IPS-15b (cell line): ENCODE measurements around the gene TTF1.

ENCODE experiments used
- H3K27me3 ChIP-seq: one replicate; pipeline ENCODE4 v1.6.1; 2013; ENCODE audit warnings: low read length; ENCODE audit not compliant: control insufficient read depth, insufficient read depth
- H3K36me3 ChIP-seq: one replicate; pipeline ENCODE4 v1.6.1; 2013; ENCODE audit warnings: low read length; ENCODE audit not compliant: control insufficient read depth, insufficient read depth
- H3K4me1 ChIP-seq: one replicate; pipeline ENCODE4 v1.6.1; 2013; ENCODE audit warnings: mild to moderate bottlenecking, low read length; ENCODE audit not compliant: control insufficient read depth, insufficient read depth
- H3K4me3 ChIP-seq: one replicate; pipeline ENCODE4 v1.5.1; 2013; ENCODE audit warnings: low read depth, low read length
- H3K9ac ChIP-seq: one replicate; pipeline ENCODE4 v1.6.1; 2013; ENCODE audit warnings: low read depth, mild to moderate bottlenecking, low read length
- H3K9me3 ChIP-seq: one replicate; pipeline ENCODE4 v1.6.1; 2013; ENCODE audit warnings: mild to moderate bottlenecking, low read length; ENCODE audit not compliant: control insufficient read depth, insufficient read depth

Gene TTF1

DNA sequence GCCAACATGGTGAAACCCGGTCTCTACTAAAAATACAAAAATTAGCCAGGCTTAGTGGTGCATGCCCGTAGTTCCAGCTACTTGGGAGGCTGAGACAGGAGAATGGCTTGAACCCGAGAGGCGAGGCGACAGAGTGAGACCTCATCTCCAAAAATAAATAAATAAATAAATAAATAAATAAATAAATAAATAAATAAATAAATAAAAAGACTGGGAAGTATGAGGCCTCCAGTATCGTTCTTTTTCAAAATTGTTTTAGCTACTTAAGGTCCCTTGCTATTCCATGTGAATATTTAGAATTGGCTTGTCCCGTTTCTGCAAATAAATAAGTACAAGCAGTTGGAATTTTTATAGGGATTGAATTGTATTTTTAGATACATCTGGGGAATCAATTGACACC lies 48.9 kb downstream of the TTF1 start:
- Histone ChIP-seq H3K4me3 (no peak overlapping the region), H3K36me3 (peaks cover 4% of the 10 kb centered on the region), H3K9ac (no peak overlapping the region), H3K27me3 (no peaks in the 10 kb centered on the region), H3K9me3 (no peaks in the 10 kb centered on the region), H3K4me1 (peaks cover 4% of the 10 kb centered on the region)

DNA sequence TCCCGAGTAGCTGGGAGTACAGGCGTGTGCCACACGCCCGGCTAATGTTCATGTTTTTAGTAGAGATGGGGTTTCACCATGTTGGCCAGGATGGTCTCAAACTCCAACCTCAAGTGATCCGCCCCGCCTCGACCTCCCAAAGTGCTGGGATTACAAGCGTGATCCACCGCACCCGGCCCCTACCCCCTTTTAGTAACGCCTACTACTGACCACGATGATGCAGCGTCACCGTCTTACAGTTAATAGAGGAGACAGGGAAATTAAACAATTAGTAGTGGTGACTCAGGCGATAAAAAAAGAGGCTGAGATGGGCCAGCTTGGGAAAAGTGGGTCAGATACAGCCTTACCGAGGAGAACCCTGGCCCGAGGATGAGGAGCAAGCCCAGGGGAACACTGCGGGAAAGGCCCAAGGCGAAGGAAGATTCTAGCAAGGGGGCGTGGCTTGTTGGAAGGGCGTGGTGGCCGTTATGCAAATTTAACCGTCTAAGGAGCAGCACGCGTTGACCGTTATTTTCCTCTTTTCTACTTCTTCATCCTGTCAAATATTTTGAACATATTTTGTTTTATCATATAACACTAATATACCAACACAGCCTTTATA lies 50.2 kb downstream of the TTF1 start:
- H3K27me3 ChIP-seq, result no peaks in the 10 kb centered on the region
- peaks cover 4% of the 10 kb centered on the region for H3K4me1 ChIP-seq
- H3K9ac ChIP-seq, result no peak overlapping the region

DNA sequence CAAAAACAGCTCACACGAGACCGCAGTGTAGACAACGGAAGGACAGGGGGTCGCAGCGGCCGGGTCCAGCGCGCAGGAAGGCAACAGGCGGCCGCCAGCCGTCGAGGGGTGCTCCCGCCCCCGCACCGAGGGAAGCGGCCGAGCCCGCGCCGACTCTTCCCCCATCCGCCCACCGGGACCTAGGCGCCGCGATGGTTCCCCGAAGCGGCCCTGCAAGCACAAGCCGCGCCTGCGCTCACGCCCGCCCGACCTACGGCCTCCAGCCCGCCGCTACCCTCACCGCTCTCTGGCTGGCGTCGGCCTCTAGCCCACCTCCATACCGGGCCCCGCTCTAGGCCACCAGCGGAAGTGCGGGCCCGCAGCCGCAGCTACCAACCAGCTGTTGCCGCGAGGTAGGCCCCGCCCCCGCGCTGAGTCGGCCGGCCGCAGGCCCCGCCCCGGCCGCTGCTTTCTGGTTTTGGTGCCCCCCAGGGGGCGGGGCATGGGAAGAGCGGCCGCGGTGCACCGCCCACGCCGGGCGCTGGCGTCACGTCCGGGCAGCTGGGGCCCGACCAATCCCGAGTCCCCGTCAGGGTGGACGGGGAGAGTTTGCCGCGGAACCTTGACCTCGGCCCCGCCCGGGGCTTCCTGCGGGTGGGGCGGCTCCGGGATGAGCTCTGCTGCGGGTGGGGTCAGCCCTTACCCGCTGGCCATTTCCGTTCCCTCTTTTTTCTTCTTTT lies 51.8 kb downstream of the TTF1 start, which contains the start of gene SETX:
SETX (minus strand) TSS at position 350 of the 719 bp plus-strand sequence. CDS start 5,558 bp downstream, outside the sequence.
- no peaks in the 10 kb centered on the region for H3K27me3 ChIP-seq
- H3K4me3 ChIP-seq, result peak within 1 kb of the TSS; percentile 92
- H3K36me3 ChIP-seq, result peaks cover 9% of the 10 kb centered on the region
- peaks cover 4% of the 10 kb centered on the region for H3K4me1 ChIP-seq
- peak within 1 kb of the TSS; percentile 93 for H3K9ac ChIP-seq
- H3K9me3 ChIP-seq, result no peaks in the 10 kb centered on the region

More for the DNA sequence above, 50.2 kb downstream of the TTF1 start:
- Histone ChIP-seq H3K36me3 (peaks cover 9% of the 10 kb centered on the region), H3K4me3 (no peak overlapping the region), H3K9me3 (no peaks in the 10 kb centered on the region)

DNA sequence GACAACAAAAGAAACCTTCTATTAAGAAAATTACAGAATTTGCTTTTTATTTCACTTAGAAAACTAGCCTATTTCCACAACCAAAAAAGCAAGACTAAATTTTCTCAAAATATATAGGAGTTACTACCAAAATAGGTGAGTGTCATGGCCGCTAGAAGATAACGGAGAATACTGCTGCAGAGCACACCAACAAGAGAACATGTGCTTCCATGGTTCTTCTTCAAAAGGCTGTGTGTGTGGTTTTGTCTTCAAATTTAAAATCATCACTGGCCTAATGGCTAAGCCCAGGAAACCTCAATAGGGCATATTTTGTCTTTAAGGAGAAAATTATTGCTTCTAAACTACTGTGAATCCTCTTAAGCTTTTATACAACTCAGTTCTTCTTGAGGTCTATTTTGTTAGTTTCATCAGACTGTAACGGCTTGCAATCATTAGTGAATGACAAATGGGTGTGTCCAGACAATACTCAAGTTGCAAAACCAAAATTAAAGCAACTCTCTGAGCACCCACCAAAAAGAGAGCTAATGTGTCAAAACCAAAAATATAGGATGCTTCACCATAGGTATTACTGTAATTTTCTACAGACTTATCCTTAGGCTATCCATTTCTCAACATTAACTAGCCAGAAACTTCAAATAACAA lies 55.1 kb downstream of the TTF1 start:
- Histone ChIP-seq H3K36me3 (peaks cover 20% of the 10 kb centered on the region), H3K4me3 (no peak overlapping the region), H3K9ac (no peak overlapping the region), H3K4me1 (peaks cover 4% of the 10 kb centered on the region), H3K27me3 (no peaks in the 10 kb centered on the region), H3K9me3 (no peaks in the 10 kb centered on the region)

DNA sequence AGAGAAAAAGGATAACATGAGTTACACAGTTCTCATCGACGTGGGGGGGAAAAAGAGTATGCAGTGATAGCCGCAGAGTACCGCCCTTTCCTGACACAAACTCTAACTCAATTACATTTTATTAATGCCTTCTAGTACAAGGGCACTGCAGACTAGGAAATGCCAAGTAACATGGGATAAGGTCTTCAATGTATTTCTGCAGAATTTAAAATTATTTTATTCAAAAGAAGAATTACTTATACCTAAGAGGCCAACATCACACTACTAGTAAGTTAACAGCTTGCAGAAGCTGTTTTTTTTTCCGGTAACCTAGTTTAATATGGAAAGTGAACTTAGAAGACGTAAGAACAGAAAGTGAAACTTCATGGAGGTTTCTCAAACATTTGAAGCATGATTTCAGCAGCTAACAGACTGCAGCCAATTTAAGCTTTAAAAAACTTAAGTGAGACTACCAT lies 55.8 kb downstream of the TTF1 start:
- H3K4me3 ChIP-seq, result no peak overlapping the region
- H3K9ac ChIP-seq, result no peak overlapping the region
- H3K4me1 ChIP-seq, result peaks cover 4% of the 10 kb centered on the region
- H3K27me3 ChIP-seq, result no peaks in the 10 kb centered on the region
- H3K36me3 ChIP-seq, result peaks cover 26% of the 10 kb centered on the region
- H3K9me3 ChIP-seq, result no peaks in the 10 kb centered on the region

DNA sequence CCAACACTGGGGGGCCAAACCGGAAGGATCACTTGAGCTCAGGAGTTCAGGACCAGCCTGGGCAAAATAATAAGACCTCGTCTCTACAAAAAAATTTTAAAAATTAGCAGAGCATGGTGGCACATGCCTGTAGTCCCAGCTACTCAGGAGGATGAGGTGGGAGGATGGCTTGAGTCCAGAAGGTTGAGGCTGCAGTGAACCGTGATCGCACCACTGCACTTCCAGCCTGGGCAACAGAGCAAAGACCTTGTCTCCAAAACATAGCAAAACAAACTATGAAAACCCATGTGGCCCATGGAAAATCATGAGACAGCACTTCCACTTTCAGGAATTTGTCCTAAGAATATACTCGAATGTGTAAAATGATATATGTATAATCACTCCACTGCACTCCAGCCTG lies 58.0 kb downstream of the TTF1 start:
- Histone ChIP-seq H3K9me3 (no peaks in the 10 kb centered on the region), H3K9ac (no peak overlapping the region), H3K4me3 (no peak overlapping the region), H3K36me3 (peaks cover 39% of the 10 kb centered on the region), H3K4me1 (peaks cover 3% of the 10 kb centered on the region), H3K27me3 (no peaks in the 10 kb centered on the region)

DNA sequence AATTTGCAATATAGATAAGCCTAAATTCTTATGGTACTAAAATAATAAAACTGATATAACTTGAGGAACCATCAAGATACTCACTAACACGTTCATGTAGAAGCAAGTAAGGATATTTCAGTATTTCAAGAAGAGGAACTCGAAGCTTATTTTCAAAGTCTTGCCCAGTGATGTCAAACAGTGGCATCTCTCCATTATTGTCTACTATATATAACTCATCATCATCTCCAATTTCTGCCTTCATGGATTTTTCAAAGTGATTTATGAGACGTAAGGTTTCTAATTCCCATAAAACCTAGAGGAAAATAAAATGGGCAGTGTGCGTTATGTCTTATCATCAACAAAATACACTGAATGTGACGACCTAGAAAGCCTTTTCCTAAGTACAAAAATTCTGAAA lies 60.5 kb downstream of the TTF1 start:
- peaks cover 43% of the 10 kb centered on the region for H3K36me3 ChIP-seq
- no peaks in the 10 kb centered on the region for H3K27me3 ChIP-seq
- H3K4me1 ChIP-seq, result no peaks in the 10 kb centered on the region
- no peaks in the 10 kb centered on the region for H3K9me3 ChIP-seq
- no peak overlapping the region for H3K4me3 ChIP-seq
- H3K9ac ChIP-seq, result no peak overlapping the region

DNA sequence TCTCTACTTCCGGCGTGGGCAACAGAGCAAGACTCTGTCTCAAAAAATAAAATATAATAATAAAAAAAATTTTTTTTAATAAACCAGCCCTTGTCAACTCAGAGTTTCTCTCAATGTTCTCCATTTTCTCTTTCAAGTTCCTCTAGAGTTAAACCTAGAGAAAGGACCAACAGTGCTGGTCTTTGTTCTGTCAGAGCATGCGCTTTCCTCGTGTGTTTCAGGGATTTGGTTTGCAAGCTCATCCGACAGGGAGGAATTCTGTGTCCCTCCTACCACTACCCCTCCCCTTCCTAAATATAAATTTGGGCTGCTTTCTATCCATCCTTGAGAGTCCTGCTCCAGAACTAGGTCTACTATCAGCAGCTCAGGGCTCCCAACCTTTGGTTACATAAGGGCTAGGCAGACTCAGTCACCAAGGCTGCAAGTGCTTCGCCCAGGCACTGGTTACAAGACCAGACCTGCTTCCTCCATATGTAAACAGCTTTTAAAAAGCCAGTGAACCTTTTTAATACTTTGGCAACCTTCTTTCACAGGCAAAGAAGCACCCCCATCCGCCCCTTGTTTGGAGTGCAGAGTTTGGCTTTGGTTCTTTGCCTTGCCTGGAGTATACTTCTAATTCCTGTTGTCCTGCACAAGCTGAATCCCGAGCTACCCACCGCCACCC lies 65.3 kb downstream of the TTF1 start:
- Histone ChIP-seq H3K9me3 (no peaks in the 10 kb centered on the region), H3K36me3 (peaks cover 41% of the 10 kb centered on the region), H3K4me1 (no peaks in the 10 kb centered on the region), H3K27me3 (no peaks in the 10 kb centered on the region), H3K9ac (no peak overlapping the region), H3K4me3 (no peak overlapping the region)

DNA sequence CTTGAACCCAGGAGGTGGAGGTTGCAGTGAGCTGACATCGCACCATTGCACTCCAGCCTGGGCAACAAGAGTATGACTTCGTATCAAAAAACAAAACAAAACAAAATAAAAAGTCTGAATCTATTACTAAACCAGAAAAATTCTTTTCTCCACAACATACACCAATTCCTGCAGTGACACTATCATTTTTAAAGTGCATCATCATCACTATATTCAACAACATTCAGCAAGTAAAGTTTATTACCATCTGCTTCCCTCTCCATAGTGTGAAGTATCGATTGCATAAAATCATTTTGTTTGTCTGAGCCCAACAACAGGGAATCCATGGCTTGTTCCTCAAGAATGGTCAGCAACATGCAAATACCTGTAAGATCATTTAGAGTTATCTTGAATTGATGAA lies 72.3 kb downstream of the TTF1 start:
- H3K9ac ChIP-seq, result no peak overlapping the region
- no peaks in the 10 kb centered on the region for H3K27me3 ChIP-seq
- no peaks in the 10 kb centered on the region for H3K9me3 ChIP-seq
- no peak overlapping the region for H3K4me3 ChIP-seq
- peaks cover 13% of the 10 kb centered on the region for H3K36me3 ChIP-seq
- H3K4me1 ChIP-seq, result no peaks in the 10 kb centered on the region

DNA sequence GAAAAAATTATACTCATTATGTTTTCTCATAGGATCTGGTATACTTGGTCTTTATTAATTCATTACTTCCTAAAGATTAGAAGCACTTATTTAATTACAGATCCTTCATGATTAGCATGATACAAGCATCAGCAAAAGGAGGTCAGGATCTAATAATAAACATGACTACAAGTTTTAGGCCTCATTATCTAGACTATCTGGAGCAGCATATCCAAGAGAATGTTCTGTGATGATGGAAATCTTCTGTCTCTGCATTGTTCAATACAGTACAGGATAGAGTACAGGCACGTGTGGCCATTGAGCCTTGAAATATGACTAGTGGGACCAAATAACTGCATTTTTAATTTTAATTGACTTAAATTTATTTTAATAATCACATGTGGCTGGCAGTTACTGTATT lies 73.1 kb downstream of the TTF1 start:
- no peak overlapping the region for H3K4me3 ChIP-seq
- H3K27me3 ChIP-seq, result no peaks in the 10 kb centered on the region
- H3K9ac ChIP-seq, result no peak overlapping the region
- H3K36me3 ChIP-seq, result peaks cover 13% of the 10 kb centered on the region
- H3K9me3 ChIP-seq, result no peaks in the 10 kb centered on the region
- H3K4me1 ChIP-seq, result no peaks in the 10 kb centered on the region

DNA sequence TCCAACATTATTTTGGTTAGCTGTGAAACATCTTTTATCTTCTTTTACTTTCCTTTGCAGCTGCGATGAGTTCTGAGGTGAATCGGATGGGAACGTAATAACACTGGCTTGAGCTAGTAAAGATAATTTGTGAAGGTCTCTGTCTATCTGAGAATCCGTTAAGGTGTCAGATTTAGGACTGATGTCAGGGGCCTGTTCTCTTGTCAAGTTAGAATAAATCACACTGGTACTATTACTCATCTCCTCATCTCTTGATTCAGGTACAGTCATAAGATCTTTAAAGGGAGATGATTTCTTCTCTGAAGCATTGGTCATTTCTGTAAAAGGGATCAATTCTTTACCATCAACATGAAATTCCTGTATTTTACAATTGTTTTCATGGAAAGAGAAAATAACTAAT lies 78.1 kb downstream of the TTF1 start:
- no peak overlapping the region for H3K9ac ChIP-seq
- no peaks in the 10 kb centered on the region for H3K27me3 ChIP-seq
- H3K4me1 ChIP-seq, result no peaks in the 10 kb centered on the region
- peaks cover 24% of the 10 kb centered on the region for H3K36me3 ChIP-seq
- H3K4me3 ChIP-seq, result no peak overlapping the region
- no peaks in the 10 kb centered on the region for H3K9me3 ChIP-seq
